Forelimb muscle (tissue), 1 donor: Measurements from ENCODE around the gene PPME1. TPM values are rescaled to one million over a fixed set of nuclear protein-coding genes. Genes with fewer than 3 reads are reported as not detected.
"Not testable (repeated sequence)": the region's sequence is repeated elsewhere in the genome, so short reads cannot be mapped to it uniquely, and the experiment has no call there.

ENCODE experiments used
- DNase-seq: peaks from one replicate; pipeline ENCODE4 v3.0.0-alpha.2; 2013; ENCODE audit warnings: low read depth
- polyA plus RNA-seq: library from polyadenylated mRNA; unstranded; fragments of 120-200 nt; gene quantifications from one replicate; pipeline ENCODE4 v1.2.1, GENCODE V29; 2013; ENCODE audit not compliant: insufficient read length

Gene PPME1
- polyA plus RNA-seq: 40.6 TPM

DNA sequence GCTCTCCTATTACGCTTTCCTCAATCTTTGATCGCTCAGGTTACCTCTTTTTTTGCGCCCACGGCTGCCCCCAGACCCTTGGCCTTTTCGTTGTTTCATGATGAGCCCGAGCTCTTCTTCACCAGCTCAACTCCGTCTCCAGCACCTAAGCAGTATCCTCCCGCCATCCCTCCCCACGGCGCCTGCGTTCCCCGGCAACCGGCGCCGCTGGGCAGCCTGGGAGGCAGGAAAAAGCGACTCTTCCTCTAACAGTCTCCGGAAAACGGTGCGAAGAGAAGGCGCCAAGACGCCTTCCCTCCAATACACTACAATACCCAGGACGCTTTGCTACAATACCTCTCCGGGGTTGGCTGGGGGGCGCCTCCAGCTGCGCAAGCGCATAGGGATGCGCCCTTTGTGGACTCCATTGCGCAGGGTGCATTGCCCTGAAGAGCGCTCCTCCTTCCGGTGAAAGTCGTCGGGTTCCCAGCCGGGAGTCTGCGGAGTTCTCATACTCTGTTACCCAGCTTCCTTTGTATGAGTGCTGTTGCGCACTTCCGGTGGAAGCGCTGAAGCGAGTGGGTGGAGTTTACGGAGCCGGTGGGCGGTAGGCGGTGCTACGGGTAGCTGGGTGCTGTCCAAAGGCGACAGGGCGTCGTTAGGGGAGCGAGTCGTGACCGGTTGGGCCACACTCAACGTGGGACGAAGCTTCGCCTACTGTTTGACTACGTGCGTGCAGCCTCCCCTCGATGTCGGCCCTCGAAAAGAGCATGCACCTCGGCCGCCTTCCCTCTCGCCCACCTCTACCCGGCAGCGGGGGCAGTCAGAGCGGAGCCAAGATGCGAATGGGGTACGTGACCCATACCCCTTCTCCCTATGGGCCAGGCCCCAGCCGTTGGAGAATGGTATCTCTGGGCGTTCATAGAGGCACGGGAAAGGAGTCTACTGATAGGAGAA lies at the start of gene PPME1, which contains the start of gene C2CD3:
PPME1 (plus strand) TSS at position 596 of the 936 bp plus-strand sequence; CDS start at position 729, 133 bp downstream.
C2CD3 (minus strand) TSS at position 309 of the 936 bp plus-strand sequence; CDS start at position 99, 210 bp downstream.
- DNase-seq: peak; percentile 99

- DNase-seq: no peak
These were observed 49.3 kb upstream of the PPME1 start for GRCh38 chr11:74121804-74122203.

DNA sequence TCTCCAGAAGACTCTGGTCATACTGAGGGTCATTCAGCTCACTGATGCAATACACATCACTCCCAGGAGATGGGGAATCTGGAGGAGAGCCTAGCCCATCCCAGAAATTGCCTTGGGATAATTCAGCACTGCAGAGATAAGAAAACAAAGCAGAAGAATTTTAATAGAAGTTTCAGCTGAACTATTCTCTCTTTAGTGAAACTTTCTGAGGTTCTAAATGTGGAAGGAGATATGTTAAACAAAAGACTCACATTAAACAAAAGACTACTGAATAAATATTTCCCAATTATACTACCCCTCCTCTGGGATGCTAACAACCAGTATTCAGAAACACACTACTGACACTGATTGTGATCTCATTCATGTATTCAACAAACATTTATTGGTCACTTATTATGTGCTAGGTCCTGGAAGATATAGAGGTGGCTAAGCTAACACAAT lies 48.1 kb upstream of the PPME1 start:
- no peak for DNase-seq

DNA sequence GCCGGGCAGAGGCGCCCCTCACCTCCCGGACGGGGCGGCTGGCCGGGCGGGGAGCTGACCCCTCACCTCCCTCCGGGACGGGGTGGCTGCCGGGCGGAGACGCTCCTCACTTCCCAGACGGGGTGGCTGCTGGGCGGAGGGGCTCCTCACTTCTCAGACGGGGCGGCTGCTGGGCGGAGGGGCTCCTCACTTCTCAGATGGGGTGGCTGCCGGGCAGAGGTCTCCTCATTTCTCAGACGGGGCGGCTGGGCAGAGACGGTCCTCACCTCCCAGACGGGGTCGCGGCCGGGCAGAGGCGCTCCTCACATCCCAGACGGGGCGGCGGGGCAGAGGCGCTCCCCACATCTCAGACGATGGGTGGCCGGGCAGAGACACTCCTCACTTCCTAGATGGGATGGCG lies 42.0 kb upstream of the PPME1 start:
- not testable (repeated sequence) for DNase-seq

DNA sequence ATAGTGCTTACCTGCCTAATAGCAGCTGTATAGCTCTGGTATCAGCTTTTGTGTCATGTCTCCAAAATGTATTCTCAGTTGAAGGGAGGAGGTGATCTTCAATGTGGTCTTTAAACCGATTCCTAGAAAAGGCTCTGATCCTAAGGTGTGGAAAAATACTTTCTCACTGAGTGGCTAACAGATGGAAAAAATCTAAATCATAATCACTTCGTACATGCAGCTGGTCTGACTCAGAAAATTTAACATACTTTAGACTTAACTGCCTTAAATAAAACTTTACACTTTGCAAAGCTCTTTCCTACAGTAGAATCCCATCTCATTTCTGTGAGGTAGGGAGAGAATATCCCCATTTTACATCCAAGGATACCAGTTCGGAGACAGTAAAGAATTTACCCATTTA lies 38.3 kb upstream of the PPME1 start:
- DNase-seq: no peak

GRCh38 chr11:74133436-74133835 lies 37.7 kb upstream of the PPME1 start:
- DNase-seq: no peak

- no peak for DNase-seq
These were observed 36.4 kb upstream of the PPME1 start for GRCh38 chr11:74134661-74135060.

- DNase-seq: no peak
These were observed 35.8 kb upstream of the PPME1 start for GRCh38 chr11:74135127-74135840.

DNA sequence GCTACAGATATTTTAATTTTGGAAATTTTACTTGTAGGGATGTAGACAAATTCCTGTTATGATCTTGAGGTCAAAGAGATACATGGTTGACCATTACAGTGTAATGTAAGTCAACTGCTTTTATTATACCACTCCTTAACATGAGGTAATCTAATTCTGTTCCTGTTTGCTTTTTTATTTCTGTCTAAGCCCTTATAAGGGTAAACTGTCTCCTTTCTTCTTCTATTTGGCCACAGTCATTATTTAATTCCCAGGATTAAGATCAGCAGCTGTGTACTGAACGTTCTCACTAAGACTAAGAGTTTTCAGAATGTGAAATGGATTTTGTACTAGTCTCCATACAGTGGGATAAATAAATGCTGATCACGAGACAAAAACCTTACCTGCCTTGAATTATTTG lies 33.1 kb upstream of the PPME1 start:
- peak; percentile 14 for DNase-seq

DNA sequence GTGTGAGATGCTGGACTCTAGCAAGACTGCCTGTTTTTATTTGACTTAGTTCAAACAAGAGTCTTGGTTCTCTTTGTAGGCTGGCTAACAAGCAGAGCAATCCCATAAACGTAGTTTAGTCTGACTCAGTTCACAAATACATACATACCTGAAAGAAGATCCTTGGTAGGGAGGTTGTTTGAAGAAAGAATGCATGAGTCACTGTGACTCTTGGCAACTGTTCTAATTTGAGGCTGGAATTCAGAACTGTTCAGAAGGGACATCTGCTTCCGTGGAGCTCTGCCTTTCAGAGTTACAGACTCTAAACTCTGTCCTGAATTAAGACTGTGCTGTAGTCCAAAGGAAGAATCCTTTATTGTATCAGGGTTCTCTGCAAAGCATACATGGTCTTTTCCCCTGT lies 32.5 kb upstream of the PPME1 start:
- DNase-seq: peak; percentile 59

GRCh38 chr11:74139151-74139918 lies 31.8 kb upstream of the PPME1 start:
- peak; percentile 19 for DNase-seq

- not testable (repeated sequence) for DNase-seq
These were observed 31.1 kb upstream of the PPME1 start for GRCh38 chr11:74139919-74140431.

DNA sequence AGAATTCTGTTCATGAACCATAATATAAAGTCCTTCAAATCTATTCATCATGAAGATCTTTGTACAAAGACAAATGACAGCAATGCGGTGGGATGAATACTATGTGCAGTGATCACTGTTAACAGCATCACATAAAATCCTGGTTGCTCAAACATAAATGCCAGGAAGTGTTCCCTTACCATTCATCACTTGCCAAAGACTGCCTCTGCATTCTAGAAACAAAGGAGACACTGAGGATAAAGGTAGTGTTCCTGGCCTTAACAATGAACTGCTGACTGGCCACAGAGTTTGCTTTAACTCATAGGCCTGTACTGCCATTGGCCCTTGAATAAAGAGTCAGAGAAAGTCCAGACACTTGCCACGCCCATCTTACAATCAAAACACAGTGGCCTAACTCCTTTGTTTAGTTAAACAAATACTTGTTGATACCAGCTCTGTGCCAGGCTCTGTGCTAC lies 29.8 kb upstream of the PPME1 start:
- DNase-seq: no peak

- DNase-seq: no peak
These were observed 29.2 kb upstream of the PPME1 start for GRCh38 chr11:74141908-74142307.

- DNase-seq: no peak
These were observed 28.5 kb upstream of the PPME1 start for GRCh38 chr11:74142624-74143023.

- no peak for DNase-seq
These were observed 26.5 kb upstream of the PPME1 start for GRCh38 chr11:74144592-74144991.

- DNase-seq: no peak
These were observed 23.7 kb upstream of the PPME1 start for GRCh38 chr11:74147199-74147929.

DNA sequence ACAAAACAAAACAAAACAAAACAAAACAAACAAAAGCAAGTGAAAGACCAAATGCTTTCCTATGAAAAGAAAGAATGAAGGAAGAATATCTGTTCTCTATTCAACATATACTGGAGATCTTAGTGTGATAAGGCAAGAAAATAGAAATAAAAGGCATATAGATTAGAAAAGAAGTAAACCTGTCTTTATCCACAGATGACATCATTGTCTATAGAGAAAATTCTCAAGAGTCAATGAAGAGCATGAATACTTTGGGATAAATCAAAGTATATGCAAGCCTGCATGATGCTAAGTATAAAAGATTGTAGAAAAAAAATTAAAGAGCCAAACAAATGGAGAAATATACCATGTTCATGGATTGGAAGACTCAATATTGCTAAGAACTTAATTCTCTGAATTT lies 17.9 kb upstream of the PPME1 start:
- DNase-seq: no peak

GRCh38 chr11:74154620-74155281 lies 16.3 kb upstream of the PPME1 start:
- DNase-seq: no peak

DNA sequence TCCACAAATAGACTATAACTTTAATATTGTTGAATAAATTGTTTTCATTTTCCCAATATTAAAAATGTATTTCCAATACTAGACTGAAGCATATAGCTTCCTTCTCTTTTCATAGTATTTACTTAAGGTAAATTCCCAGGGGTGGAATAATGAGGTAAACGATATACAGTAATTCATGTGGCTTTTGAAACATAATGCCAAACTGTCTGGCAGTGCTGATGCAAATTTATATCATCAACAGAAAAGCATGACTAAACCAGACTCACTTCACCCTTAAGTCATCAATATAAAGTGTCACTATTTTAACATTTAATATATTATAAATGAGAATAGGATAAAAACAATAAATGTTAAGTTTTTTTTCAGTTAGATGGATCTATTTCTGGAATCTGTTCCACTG lies 13.9 kb upstream of the PPME1 start:
- DNase-seq: no peak
